Measurements from ENCODE around the gene PCYT2.
"Not testable (repeated sequence)": the region's sequence is repeated elsewhere in the genome, so short reads cannot be mapped to it uniquely, and the experiment has no call there.

Gene PCYT2

GRCh38 chr17:81926451-81927151 lies 15.4 kb upstream of the PCYT2 start:
- peak; percentile 60 to 72 for DNase-seq

- no peak for DNase-seq
These were observed 14.8 kb upstream of the PCYT2 start for GRCh38 chr17:81925860-81926450.

GRCh38 chr17:81924557-81925532 lies 13.6 kb upstream of the PCYT2 start:
- DNase-seq = no peak

GRCh38 chr17:81923302-81924260 lies 12.4 kb upstream of the PCYT2 start:
- DNase-seq = no peak

- DNase-seq = no peak
These were observed 11.5 kb upstream of the PCYT2 start for GRCh38 chr17:81922566-81923301.

- no peak for DNase-seq
These were observed 10.9 kb upstream of the PCYT2 start for GRCh38 chr17:81921996-81922565.

- no peak for DNase-seq
These were observed 10.3 kb upstream of the PCYT2 start for GRCh38 chr17:81921537-81921862.

GRCh38 chr17:81920612-81921536 lies 9.7 kb upstream of the PCYT2 start:
- no peak for DNase-seq

GRCh38 chr17:81918832-81919545 lies 7.8 kb upstream of the PCYT2 start:
- no peak for DNase-seq

GRCh38 chr17:81918333-81918669 lies 7.1 kb upstream of the PCYT2 start:
- DNase-seq = not testable (repeated sequence)

- DNase-seq = peak; percentile 77 to 81
These were observed 6.5 kb upstream of the PCYT2 start, which contains the start of gene SIRT7 for GRCh38 chr17:81917565-81918332. Gene SIRT7 (minus strand): TSS chr17:81918176. CDS start chr17:81918131, 45 bp downstream.

GRCh38 chr17:81916234-81917001 lies 5.2 kb upstream of the PCYT2 start:
- DNase-seq = no peak

GRCh38 chr17:81915331-81915730 lies 4.1 kb upstream of the PCYT2 start:
- no peak for DNase-seq

- DNase-seq = no peak
These were observed 3.1 kb upstream of the PCYT2 start for GRCh38 chr17:81914103-81914850.

- no peak for DNase-seq
These were observed 2.3 kb upstream of the PCYT2 start for GRCh38 chr17:81913394-81914102.

Data from activated CD4-positive, alpha-beta T cell treated with anti-CD3 and anti-CD28 coated beads for 4 hours (primary cell).